ENCODE results near the gene FBXL7.

GRCh38 chr5:15687401-15687800 is 187.4 kb downstream of the FBXL7 start:
- TF ChIP-seq ESRRG (CRISPR knock-in tag; IDR thresholded peaks at IDR 0.05) (no peak), CREB5 (CRISPR knock-in tag; IDR thresholded peaks at IDR 0.05; ENCODE audit: low read depth) (no peak)
